Amygdala (tissue), 56 donors: ENCODE data around the gene RNF150.
"Not testable (repeated sequence)": the region's sequence is repeated elsewhere in the genome, so short reads cannot be mapped to it uniquely, and the experiment has no call there.

Experiments
- DNase-seq, 56 donors: peaks; one replicate each; lab custom pipeline; 2025; lab: John Stamatoyannopoulos, UW

RNF150 gene

DNA sequence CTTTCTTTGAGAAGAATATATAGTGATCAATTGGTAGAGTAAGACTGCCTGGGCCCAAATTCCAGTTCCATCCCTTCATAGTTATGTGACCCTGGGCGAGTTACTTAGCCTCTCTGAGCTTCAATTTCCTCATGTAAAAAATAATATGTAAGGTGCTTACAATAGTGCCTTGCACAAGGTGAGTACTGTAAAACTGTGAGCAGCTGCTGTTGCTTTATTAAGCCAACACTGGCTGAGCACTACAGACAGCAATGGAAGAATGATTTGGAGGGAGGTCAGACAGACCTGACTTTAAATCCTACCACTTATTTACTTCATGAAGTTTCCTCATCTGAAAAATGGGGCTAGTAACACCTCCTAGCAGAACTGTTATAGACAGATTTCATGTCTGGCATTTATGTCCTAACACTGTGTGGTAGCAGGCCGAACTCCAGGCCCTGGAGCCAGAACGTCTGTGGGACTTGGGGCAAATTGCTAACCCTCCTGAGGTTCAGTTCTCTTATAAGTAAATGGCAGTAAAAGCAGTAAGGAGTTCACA is 53.8 kb downstream of the RNF150 start:
- DNase-seq = no peak

DNA sequence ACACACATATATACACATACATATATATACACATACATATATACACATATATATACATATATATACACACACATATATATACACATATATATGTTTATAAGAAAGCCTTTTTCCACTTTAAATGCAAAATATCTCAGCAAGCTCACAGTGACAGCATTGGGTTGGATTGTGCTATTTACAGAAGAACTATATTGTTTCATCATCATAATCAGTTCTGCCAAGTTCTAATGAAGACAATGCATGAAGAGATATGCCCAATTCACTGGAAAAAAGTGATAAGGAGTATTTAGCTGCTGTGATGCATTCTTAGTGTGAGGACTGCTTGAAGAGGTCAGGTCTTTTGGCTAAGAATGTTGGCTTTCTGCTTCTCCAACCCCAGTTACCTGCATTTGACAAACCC is 54.4 kb downstream of the RNF150 start:
- no peak for DNase-seq

DNA sequence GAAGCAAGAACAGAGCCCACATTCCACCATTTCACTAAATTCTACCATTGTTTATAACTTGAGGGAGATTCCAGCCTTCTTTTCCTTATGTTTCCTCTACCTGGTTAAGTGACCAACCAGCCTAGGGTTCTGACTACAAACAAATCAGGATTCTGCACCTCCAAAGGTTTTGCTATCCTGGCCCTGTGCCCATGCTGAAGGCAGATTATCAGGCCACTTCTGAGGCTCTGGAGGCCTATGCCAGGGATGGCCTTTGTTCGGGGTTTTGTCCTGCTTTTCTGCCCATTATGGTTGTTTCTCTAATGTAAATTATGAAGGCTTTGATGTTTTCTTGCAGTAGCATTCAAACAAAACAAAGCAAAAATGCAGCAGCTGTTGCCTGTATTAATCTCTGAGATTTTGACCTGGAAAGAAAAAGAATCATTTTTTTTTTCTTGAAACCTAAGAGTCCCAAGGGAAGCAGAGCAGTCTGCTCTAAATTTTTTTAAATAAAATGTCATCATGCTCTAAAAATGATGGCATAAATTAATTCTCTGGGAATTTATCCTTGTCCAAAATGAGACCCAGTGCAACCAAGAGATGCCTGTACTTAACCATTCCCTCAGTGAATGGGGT is 55.6 kb downstream of the RNF150 start:
- DNase-seq = no peak

DNA sequence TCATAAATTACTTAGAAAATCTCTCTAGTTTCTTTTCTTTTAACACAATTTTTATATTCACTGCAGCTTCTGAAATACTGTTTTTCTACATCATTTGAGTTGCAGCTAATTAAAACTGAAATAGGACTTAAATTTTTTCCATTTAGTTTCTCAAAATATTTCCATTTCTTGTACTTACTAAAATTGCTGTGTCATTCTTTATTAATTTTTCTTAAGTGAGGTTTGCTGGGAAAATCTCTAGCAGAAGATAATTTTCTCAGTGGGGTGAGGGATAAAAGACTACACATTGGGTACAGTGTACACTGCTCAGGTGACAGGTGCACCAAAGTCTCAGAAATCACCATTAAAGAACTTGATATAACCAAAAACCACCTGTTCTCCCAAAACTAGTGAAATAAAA is 57.7 kb downstream of the RNF150 start:
- no peak for DNase-seq

DNA sequence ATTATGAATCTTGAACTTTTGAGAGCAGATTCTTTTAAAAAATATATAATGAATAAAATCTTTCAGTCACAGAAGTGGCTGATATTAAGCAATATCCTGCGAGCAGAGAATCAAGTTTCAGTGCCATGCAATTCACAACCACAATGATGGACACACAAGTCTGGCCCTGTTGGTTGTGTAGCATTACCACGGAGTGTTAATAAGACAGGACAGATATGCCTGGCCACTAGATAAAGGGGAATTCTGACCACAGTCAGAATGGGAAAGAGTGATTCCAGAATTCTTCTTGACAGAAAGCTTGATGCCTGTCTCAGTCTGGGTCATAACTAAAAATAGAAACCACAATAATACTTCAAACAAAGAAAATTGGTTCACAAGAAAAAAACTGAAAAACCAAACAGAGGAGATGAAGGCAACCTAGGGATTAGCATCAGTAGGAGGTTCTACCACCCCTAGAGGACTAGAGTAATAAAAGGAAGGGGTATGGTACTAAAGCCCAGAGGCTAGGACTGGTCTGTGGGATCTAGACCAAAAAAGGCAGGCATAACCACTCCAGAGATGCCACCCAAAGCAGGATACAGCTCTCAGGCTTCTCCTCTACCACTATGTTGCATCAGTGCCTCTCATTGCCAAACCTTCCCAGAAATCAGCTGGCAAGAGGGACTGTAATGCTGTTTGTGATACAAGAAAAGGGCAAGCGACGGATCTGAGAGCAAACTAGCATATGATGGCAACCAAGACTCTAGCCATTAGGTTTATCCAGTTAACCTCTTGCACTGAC is 59.0 kb downstream of the RNF150 start:
- no peak for DNase-seq

DNA sequence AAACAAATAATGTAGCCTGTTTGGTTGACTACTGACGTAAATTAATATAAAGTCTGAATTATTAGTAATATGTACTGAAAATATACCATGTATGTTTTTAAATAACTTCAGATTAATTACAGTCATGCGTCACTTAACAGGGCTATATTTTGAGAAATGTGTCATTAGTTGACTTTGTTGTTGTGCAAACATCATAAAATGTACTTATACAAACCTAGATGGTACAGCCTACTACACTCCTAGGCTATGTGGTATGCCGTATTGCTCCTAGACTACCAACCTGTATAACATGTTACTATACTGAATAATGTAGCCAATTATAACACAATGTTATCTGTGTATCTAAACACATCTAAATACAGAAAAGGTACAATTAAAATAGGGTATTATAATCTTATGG is 66.6 kb downstream of the RNF150 start:
- DNase-seq = no peak

DNA sequence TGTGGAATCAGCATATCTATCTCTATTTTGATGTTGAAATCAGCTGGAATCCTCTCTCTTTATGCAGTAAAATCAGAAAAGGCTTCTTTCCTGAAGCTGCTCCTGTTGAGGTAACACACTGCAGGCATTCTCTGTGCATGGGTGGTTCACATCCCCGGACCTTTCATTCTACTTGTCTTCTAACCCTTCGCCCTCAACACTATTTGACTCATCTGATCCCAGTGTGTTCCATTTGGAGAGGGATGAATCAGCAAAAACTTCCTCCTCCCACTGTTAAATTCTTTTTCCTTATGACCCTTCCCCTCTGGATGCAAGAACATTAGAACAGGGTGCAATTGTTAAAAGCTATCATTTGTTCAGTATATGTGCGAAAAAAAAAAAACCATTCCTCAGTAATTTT is 67.4 kb downstream of the RNF150 start:
- no peak for DNase-seq

DNA sequence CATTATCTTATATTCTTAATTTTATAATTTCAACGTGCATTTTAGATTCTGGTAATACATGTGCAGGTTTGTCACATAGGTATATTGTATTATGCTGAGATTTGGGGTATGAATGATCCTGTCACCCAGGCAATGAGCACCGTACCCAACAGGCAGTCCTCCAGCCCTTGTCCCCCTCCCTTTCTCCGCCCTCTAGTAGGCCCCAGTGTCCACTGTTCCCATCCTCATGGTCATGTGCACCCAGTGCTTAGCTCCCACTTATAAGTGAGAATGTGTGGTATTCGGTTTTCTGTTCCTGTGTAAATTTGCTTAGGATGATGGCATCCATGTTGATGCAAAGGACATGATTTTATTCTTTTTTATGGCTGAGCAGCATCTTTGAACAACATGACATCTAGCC is 70.6 kb downstream of the RNF150 start:
- DNase-seq = no peak

DNA sequence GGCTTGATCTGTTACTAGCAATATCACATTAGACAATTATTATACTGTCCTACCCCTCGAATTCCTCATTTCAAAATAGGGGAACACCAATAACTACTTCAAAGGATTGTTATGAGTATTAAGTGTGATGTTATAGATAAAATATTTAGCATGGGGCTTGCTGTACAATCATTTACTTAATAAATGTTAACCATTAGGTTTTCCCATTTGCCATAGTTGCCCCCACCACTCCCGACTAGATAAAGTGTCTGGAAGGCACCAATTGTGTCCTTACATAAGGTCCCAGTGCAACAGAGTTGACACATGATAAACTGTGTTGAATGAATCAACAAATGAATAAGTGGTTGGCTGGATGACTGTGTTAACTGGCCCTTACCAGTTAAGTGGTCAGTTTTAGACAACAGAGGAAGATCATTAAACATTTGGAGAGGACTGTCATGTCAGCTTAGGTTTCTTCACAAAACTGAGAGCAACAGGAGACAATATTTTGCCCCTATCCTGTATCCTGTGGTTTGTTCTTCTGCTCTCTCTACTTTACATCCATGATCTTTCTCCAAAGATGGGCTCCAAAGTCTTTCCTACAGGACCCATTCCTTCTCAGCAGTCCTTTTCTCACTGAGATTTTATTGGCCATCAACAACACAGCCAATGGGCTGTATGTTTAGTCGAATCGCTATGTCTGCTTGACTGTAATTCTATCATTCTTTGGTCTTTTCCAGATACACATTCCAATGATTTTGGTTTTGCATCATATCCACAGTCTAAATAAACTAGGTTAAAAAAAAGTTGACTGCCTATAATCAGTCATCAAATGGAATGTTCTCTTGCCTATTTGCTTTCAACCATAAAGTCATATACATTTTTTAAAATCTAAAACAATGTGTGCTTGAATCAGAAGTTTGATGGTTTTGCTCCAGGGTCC is 74.4 kb downstream of the RNF150 start:
- no peak for DNase-seq

DNA sequence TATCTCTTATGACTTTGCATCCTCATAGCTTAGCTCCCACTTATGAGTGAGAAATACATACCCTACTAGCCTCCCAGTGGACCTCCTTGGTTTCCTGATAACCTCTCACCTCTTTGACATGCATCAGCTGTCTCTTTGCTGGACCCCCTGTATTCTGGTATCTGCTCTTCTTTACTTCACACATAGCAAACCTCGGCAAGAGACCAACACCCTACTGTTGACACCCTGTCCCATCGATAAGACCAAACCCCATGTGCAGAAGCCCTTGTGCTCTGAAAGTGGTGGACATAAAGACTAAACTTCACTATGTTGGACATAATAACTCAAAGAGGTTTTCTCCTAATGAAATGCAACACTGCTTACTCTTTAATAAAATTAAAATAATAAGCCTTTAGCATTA is 75.7 kb downstream of the RNF150 start:
- DNase-seq = no peak

DNA sequence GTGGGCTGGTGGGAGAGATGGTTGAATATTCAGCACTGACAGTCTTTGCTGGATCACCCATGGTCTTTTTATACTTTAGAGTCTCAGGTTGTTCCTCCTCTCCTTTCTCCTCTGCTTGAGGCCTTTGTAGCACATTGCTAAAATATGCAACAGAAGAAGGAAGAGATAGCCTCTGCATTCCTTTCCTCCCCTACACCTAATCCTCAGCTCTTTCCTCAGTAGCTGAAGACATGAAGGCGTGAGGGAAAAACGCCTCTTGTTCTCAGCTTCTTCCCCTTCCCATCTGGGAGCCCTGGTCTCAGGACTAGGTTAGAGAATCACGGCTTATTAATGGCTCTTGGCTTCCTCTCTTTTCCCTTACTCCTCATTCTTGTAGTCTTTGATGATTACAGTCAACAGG is 76.8 kb downstream of the RNF150 start:
- no peak for DNase-seq

DNA sequence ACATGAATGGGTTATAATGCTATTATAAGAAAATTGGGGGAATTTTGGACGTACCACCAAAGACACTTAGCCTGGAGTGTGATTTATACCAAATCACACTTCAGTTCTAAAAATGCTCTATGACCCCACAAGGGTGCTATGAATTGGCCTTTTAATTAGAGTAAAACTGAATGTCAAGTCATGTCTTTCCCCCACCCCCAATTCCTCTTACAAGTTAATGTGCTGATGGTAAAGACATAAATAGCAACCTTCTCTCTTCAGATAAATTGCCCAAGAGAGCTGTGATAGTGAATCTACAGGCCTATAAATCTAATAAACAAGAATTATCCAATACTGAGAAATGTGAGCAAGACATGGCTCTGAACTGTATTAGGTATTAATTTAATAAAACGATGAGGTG is 78.8 kb downstream of the RNF150 start:
- no peak for DNase-seq

DNA sequence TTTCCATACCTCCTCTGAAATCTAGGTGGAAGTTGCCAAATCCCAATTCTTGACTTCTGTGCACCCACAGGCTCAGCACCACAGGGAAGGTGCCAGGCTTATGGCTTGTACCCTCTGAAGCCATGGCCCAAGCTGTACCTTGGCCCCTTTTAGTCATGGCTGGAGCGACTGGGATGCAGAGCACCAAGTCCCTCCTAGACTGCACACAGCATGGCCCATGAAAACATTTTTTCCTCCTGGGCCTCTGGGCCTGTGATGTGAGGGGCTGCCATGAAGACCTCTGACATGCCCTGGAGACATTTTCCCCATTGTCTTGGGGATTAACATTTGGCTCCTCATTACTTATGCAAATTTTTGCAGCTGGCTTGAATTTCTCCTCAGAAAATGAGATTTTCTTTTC is 82.3 kb downstream of the RNF150 start:
- not testable (repeated sequence) for DNase-seq

DNA sequence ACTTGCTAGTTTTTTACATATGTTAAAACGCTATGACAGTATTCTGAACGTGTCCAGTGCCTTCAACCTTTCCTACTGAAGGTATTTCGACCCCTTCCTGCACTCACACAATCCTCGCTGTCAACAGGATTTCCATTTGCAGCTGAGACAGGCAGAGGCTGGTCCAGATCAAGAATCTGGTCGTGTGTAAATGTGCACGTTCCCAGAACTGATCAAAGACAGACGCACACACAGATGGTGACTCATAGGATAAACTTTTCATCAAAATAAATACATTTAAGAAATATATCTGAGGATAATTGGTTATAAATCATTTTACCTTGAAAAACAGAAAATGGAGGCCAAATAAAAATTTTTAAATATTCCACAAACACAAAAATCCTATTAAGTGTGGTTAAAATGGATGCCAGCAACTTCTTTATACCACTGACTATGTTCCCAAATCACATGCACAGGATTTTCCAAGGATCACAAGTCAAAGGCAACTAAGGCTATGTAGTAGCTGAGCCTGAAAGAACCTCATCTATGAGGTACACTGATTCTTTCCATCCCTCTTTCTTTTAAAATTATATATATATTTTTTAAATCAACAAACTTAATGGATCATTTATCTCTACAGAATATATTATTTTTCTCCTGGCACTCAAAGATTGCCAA is 85.9 kb downstream of the RNF150 start:
- no peak for DNase-seq

DNA sequence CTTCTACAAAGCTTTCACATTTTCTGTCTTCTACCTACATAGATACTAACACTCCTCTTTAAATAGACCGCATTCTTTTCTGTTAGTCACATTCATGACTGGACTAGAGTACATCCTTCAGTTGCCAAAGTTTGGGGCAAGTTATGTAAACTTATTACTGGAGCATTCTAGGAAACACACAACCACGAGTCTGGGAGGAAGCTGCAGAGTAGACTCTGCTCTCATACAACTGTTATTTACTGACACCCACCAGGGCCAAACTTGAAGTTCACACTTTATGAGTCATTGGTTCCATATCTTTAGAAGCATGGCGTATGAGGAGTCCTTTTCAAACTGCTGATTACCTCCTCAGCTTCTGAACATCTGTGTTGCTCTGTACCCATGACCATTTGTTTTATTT is 87.0 kb downstream of the RNF150 start:
- DNase-seq = peak in 8 of 56 donors; percentile 1 to 68 (median 14)

DNA sequence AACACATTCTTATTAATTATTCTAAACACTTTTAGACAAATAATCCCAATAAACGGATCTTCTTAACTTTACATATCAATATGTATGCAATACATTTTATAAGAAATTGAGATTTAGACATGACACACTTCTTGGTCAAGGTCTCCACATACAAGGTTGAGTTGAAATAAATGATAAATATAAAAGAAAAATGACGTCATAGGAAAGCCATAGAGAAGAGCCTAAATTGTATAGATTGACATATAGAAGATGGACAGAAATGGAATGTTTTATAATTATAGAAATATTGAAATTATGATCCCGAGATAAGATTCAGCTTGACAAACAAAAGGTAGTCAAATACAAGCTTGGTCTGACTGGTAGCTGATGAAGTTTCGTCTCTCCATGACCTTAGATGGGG is 87.4 kb downstream of the RNF150 start:
- no peak for DNase-seq

DNA sequence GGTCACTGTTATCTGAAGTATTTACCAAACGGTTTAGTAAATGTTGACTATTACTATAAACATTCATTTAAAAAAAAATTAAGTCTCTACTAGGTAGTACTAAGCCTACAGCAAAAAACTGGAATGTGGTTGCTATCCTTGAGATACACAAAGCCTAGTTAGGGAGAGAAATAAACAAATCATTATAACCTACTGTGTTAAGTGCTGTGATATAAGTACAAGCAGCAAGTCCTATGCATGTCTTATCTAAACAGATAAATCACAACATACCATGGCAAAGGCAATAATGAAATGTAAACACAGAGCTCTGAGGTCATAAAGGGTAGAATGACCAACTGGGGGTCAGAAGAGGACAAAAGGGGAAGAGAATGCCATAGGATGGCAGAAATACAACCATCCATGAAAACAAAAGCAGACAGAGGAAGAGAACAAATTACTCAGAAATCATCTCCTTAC is 92.2 kb downstream of the RNF150 start:
- no peak for DNase-seq

DNA sequence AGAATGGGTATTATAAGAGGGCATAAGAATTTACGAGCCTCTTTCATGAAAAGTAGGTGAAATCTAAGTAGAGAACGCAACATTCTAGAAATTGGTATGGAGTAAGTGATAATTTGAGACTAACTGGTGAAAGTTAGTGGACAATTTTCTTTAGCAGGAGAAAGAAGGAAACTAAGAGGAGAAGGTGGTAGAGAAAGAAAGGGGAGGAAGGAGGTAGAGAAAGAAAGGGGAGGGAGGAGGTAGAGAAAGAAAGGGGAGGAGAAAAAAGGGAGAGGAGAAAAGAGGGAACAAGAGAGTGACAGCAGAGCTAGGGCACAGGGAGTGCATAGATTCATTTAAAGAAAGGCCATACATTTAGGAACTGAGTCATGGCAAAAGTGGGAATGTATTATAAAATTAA is 94.1 kb downstream of the RNF150 start:
- no peak for DNase-seq

DNA sequence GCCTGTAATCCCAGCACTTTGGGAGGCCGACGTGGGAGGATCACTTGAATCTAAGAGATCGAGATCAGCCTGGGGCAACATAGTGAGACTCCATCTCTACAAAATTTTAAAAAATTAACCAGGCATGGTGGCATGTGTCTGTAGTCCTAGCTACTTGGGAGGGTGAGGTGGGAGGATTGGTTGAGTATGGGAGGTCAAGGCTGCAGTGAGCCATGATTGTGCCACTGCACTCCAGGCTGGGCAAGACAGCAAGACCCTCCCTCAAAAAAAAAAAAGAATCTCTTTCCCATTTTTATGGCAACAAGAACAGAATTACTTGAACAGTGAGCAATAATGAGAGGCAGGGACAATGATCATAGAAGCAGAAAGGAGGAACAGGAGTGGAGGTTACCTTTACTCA is 94.8 kb downstream of the RNF150 start:
- DNase-seq = no peak

DNA sequence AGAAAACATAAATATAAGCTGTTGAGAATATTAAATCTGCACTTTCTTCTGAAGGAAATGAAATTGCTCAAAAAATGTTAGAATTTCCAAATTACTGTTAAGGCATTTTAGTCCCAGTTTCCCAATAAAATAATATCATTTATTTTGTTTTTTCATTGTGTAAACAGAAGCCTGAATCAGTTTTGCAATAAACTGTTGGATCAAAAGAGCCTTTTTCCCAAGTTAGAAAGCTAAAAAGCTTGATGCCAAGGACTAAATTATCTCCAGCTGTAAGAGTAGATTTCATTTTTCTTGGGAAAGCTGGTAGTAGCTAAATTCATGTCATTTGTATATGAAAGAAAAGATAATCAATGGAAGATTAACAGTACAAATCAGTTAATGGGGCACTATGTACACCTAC is 95.8 kb downstream of the RNF150 start:
- no peak for DNase-seq

DNA sequence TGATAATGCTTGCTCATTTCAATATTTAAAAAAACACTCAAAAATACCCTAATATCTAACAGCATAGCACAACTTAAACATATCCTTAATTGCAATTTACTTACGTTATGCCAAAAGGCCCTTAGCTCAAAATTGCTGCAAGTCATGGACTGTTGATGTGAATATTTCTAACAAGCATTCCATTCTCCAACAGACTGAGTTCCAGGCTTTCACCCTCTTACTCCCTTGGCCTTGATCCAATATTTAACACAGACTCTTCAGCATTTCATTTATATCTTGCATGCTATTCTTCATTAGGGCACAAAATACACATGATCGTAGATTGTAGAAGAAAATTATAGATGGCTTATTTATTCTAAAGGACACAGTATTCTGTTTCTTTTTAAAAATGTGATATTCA is 96.5 kb downstream of the RNF150 start:
- DNase-seq = no peak
